Activated CD8-positive, alpha-beta memory T cell treated with anti-CD3 and anti-CD28 coated beads, Interleukin-2, amount 50 U/mL, for 4 hours (primary cell): ENCODE measurements around the gene FIGNL2.

Source experiments
- DNase-seq: peaks from one replicate; pipeline ENCODE4 v3.0.0-alpha.2; 2020

The FIGNL2 gene

GRCh38 chr12:51874000-51874399, 25.5 kb upstream of the FIGNL2 start:
- no peak for DNase-seq

GRCh38 chr12:51873251-51873994, 24.9 kb upstream of the FIGNL2 start:
- no peak for DNase-seq

DNA sequence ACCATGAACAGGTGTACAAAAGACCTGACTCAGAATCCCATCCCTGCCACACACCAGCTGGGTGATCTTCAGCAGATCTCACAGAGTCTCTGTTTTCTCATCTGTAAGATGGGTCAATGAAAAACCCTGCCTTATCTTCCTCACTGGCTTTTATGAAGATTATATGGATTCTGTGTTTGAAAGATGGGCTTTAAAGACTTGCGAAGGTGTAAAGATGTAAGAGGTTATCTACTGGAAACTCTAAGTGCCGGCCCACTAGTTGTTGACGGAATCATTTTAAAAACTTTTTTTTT, 24.1 kb upstream of the FIGNL2 start:
- no peak for DNase-seq

DNA sequence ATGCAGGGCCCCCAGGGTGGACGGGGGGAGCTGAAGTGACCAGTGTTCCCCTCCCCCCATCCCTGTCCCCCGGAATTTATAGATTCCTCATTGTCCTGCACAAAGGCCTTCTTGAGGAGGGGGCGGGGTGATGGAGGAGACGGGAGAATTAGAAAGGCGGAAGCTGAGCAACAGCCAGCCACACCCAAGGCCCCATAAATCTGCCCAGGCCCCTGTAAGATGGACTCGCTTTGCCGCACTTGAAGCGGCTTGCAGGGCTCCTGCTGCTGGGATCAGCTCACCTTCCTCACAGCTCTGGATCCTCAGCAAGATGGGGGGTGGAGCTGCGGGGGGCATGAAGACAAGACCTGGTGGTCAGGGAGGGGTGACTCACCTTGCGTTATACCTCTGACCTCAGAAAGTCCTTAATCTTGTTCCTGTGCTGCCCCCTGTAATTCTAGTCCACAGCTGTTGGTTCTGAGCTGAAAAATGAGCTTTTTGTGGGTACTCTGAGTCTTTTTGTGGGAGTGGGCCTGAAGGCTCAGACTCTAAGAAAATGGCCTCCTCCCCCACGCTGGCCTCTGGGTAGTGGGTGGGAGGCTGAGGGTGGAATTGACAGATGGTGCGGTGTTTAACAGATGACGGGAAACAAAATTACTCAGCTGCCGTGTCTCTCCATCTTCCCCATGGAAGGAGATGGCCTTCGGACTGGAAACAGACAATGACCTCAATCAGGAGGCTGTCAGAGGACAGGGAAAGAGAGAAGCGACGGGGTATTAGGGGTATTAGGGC, 23.6 kb upstream of the FIGNL2 start:
- DNase-seq: no peak

DNA sequence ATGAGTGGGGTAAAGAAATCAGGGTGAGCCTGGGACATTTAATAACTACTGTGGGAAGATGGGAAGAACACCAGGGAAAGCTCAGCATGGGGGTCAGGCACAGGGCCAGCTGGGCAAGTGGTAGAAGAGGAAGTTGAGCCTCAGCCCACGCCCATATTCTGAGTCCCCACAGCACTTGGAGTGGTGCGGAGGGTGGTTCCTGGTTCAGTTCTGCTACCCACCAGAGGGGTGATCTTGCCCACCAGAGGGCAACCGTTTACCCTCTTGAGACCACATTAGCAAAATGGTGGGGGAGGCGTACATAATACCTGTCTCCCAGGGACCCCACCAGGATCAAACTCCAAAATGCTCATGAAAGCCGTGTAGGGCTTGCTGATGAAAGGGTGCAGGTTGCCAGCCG, 22.6 kb upstream of the FIGNL2 start:
- no peak for DNase-seq

DNA sequence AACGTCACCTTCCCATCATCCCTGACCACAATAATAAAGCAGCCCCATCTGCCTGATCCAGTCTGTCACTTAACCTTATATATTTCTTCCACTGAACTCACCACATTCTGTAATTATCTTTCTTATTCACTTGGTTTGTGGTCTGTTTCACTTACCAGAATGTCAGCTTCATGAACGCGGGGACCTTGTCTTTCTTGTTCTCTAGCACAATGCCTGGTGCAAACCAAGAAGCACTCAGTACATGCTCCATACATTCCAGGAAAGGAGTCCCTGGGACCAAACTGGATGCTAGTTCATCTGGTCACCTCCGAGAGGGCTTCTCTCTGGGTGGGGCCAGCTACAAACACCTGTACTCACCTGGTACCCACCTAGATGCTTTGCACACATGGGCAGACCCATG, 22.0 kb upstream of the FIGNL2 start:
- DNase-seq: no peak

- no peak for DNase-seq
These were observed 21.4 kb upstream of the FIGNL2 start for GRCh38 chr12:51869931-51870330.

DNA sequence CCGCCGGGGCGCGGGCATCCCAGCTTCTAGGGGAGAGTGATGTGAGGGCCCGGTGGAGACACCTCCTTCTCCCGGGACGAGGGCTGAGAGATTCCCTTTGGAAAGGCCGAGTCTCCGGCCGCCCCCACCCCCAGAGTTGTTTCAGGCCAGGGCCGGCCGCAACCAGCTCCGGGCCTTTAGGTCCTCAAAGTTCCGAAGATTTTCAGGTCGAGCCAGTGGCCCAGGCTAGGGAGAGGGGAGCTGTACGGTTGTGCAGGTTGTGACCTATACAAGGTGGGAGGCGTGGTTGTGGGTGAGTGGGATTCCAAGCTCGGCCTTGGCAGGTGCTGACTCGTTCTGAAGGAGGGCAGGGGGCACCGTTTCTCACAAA, 21.0 kb upstream of the FIGNL2 start:
- no peak for DNase-seq

DNA sequence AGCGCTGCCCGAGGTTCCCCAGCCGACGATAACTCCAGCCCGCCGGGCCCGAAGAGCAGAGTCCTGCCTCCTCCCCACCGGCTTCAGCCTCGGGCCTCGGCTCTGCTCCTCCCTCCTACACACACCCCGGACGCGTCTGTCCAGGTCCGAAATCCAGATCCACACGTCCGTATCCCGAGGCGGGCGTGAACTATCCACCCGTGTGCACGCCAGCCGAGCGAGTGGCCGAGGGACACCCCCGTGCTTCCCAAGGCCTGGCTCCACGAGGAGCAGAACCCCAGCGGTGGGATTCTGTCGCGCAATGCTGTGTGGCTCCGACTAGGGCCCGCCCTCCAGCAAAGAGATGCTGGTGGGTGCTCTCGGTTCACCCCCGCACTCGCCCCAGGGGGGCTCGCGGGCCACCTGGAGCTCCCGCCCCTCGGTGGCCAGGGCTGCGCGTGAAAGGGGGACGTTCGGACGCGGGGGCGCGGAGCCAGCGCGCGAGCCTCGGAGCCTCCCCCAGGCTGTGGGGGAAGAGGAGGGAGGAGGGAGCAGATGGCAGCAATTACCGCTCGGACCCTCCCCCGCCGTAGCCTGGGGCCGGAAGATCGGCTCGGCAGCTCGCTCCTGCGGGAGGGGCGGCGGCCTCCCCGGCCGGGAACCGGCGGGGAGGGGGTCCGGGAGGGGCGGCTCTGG, 20.4 kb upstream of the FIGNL2 start:
- no peak for DNase-seq

DNA sequence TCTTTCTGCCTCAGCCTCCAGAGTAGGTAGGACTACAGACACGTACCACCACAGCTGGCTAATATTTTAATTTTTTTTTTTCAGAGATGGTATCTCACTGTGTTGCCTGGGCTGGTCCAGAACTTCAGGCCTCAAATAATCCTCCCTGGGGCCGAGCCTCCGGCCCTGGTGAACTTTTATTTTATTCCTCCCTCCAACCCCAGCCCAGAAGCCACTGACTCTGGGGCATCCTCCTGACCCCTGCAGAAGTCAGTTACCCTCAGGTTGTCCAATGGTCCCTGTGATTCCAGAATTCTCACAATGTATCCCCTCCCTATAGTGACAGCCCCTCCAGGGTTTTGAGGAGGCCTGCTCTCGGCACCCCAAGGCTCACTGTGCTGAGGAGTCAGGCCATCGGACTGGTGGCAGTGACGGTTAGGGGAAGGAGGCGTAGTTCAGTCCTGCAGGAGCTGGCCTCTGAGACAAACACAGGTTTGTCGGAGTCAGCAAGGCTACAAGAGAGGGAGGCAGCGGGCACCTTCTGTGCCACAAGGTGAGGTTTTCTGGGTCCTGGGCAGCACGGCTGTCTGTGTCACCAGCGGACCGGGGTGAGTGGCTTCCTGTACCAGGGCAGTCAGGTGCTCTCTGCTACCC, 19.4 kb upstream of the FIGNL2 start:
- DNase-seq: no peak

DNA sequence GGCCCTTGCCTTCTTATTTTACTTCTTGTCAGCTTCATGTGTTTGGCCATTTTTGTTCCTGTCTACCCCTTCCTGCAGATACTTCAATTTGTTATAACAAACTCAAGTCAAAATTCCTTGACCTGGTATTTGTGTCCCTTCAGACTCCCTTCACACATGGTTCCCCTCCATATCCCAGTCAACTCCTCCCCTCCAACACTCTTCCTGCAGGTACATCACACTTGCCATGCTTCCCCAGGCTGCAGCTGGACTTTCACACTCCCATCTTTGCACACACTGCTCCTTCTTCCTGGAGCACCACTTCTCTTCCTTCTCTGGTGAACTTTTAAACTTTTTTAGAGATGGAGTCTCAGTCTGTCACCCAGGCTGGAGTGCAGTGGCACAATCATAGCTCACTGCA, 18.9 kb upstream of the FIGNL2 start:
- no peak for DNase-seq

- no peak for DNase-seq
These were observed 18.2 kb upstream of the FIGNL2 start for GRCh38 chr12:51866762-51867161.

- DNase-seq: no peak
These were observed 17.8 kb upstream of the FIGNL2 start for GRCh38 chr12:51866324-51866723.

GRCh38 chr12:51865757-51866270, 17.3 kb upstream of the FIGNL2 start:
- DNase-seq: no peak

- no peak for DNase-seq
These were observed 16.5 kb upstream of the FIGNL2 start for GRCh38 chr12:51864833-51865670.

DNA sequence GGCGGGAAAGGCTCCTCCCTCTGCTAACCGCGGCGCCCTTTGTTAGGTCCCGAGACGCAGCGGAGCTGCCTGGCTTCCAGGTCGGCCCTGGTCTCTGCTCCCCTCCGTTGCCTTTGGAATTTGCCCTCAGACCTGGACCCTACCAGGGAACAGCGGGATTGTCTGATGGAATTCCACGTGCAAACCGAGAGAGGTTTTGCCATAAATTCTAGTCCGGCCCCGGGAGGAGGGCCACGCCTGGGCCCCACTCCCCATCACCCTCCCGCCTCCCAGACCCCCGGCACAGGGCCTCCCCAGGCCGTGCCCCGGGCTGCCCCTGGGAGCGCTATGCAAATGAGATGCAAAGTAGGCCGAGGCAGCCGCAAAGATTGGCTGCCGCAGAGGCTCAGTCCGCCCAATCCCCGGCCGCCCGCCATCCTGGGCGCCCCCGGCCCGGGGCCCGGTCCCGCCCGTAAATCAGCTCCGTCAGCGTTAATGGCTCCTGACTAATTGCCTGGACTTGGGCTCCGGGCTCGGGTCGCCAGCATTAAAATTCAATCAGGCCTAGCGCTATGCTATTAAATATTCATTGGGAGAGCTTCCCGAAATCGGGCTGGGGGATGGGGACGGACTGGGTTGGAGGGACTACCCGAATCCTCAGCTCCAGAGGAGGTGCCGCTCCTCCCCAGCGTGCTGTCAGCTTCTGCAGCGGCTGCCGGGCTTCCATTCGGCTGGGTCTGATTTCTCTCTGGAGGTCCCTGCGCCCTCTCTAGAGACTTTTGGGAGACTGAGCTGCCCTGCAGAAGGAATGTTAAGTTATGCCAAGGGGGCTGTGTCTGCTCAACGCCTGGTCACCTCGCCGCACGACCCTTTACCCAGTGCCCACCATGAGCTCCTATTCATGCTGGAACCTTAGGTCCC, 15.7 kb upstream of the FIGNL2 start:
- no peak for DNase-seq

DNA sequence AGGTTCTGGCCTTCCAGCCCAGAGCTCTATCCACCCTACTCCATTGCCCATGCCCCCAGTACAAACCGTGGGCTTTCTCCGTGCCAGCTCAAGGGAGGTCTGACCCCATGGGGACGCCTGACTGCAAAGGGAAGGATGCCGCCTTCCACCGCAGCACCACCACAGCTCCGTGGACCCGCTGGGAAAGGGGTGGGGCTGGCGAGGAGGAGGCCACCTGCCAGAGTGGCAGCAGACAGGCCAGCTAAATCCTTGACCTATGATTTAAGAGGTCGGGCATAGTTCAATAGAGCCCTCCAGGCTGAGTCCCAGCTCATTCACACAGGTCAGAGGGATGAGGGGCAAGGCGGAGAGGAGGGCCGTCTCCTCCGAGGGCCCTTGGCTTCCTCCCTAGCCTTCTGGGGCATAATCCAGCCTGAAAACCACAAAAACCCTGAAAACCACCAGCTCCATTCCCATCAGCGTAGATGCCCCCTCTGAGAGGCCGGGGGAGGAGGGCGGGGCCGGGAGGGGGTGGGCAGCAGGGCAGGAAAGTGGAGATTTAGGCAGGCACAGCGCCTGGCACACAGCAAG, 14.9 kb upstream of the FIGNL2 start:
- no peak for DNase-seq

DNA sequence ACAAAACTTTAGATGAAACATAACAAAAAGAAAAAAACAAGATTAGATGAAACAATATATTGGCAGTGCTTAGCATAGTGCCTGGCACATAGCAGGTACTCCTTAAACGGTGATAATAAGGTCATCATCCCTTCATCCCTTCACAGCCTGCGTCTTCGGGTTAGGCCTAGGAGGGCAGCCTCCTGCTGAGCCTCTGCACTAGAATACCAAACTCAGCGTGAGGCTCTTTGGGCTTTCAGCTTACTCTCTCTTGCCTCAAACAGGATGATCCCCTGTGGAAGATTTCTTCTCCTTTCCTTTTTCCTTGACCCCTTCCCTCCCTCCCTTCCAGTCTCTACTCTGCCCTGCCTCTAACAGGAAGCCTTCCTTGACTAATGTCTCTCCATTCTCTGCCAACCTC, 14.4 kb upstream of the FIGNL2 start:
- DNase-seq: no peak

GRCh38 chr12:51860986-51861385, 12.5 kb upstream of the FIGNL2 start:
- DNase-seq: no peak

DNA sequence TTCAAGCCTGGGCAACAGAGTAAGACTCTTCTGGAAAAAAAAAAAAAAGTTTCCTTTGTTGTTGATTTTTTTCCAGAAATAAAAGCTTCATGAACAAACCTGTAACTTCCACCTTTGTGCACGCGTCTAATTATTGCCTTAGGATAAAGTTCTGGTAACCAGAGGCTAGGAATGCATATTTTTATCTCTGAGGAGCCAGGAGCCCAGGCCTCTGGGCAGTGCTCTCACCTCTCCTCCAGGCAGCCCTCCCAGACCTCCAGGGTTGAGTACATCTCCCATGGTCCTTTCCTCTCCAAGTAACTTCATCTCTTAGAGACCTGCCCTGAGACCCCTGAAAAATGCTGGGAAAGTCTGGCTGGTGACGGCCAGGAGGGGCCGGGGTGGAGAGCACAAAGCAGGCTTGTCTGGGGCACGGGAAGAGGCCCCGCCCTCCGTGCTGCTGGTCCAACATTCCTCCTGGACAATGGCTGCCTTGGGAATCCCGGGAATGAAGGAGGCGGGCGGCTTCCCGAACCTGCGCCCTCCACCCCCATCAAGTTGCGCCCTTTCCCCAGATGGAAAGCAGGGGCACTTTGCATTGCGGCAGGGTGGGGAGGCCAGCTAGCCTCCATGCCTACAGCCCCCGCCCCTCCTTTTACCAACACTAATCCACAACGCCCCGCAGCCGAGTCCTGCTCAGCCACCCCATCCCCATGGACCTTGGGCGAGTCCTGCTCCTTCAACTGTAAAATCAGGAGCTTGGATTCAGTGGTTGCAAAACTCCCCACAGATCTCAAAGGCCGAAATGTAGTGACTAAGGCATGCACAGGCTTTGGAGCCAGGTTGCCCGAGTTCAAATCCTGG, 7.3 kb upstream of the FIGNL2 start:
- DNase-seq: no peak
